Measurements from ENCODE around the gene LMTK3. TPM values are rescaled to one million over a fixed set of nuclear protein-coding genes. Genes with fewer than 3 reads are reported as not detected.

Gene LMTK3
- total and polyA plus RNA-seq, 7 experiments from 2014 or later, result 0.03 to 21.4 (median 16.6) TPM; not detected in 1

GRCh38 chr19:48454150-48454730 is 57.4 kb downstream of the LMTK3 start:
- intact Hi-C loops (cut with micrococcal nuclease), result no loop called here
- H3K9me3 ChIP-seq (ENCODE audit: control insufficient read depth in 2 of 3, low read length in 3 of 3), result no peaks in the 10 kb centered on the region
- H3K27ac Mint-ChIP-seq, result peak overlapping the region in 1 of 9 donors; percentile 46

GRCh38 chr19:48452289-48453190 is 59.1 kb downstream of the LMTK3 start:
- no peaks in the 10 kb centered on the region for H3K4me1 ChIP-seq (ENCODE audit: control insufficient read depth in 2 of 2, insufficient read depth in 2 of 2, low read length in 2 of 2)
- H3K27ac ChIP-seq (ENCODE audit: low read depth, low read length), result no peak overlapping the region
- no peak for ATAC-seq
- Mint-ChIP-seq H3K36me3 (peaks cover 12 to 31% (median 15%) of the 10 kb centered on the region in 5 donors), H3K4me1 (peaks cover 16 to 23% (median 17%) of the 10 kb centered on the region in 7 donors), H3K27me3 (no peaks in the 10 kb centered on the region), H3K4me3 (no peak overlapping the region), H3K27ac (no peak overlapping the region), H3K9me3 (no peaks in the 10 kb centered on the region)
- intact Hi-C loops (cut with micrococcal nuclease), result no loop called here
- DNase-seq, result no peak
- no peaks in the 10 kb centered on the region for H3K9me3 ChIP-seq (ENCODE audit: control insufficient read depth in 2 of 3, low read length in 3 of 3)
- CTCF ChIA-PET, result no interaction called here
- no peak overlapping the region for H3K4me3 ChIP-seq (ENCODE audit: low read length)
- H3K36me3 ChIP-seq (ENCODE audit: control insufficient read depth in 2 of 3, insufficient read depth in 3 of 3, low read length in 3 of 3), result peaks cover 9 to 91% (median 23%) of the 10 kb centered on the region in 3 experiments
- no peaks in the 10 kb centered on the region for H3K27me3 ChIP-seq (ENCODE audit: control insufficient read depth in 2 of 2, insufficient read depth in 2 of 2, low read length in 2 of 2)
- POLR2A ChIA-PET, result no interaction called here

More at GRCh38 chr19:48454150-48454730, 57.4 kb downstream of the LMTK3 start:
- Histone ChIP-seq H3K27me3 (ENCODE audit: control insufficient read depth in 2 of 2, insufficient read depth in 2 of 2, low read length in 2 of 2) (no peaks in the 10 kb centered on the region), H3K36me3 (ENCODE audit: control insufficient read depth in 2 of 3, insufficient read depth in 3 of 3, low read length in 3 of 3) (peaks cover 7 to 75% (median 14%) of the 10 kb centered on the region in 3 experiments), H3K4me3 (ENCODE audit: low read length) (no peak overlapping the region), H3K4me1 (ENCODE audit: control insufficient read depth in 2 of 2, insufficient read depth in 2 of 2, low read length in 2 of 2) (no peaks in the 10 kb centered on the region), H3K27ac (ENCODE audit: low read depth, low read length) (no peak overlapping the region)
- CTCF ChIA-PET, result no interaction called here
- DNase-seq (no peak), ATAC-seq (no peak)
- Mint-ChIP-seq H3K4me3 (no peak overlapping the region), H3K36me3 (peaks cover 4 to 18% (median 6%) of the 10 kb centered on the region in 5 donors), H3K27me3 (no peaks in the 10 kb centered on the region), H3K4me1 (peaks cover 4 to 11% (median 7%) of the 10 kb centered on the region in 7 donors), H3K9me3 (no peaks in the 10 kb centered on the region)
- POLR2A ChIA-PET, result no interaction called here

- no peaks in the 10 kb centered on the region for H3K27me3 Mint-ChIP-seq
- no peaks in the 10 kb centered on the region for H3K9me3 ChIP-seq (ENCODE audit: control insufficient read depth in 2 of 3, low read length in 3 of 3)
- H3K36me3 ChIP-seq (ENCODE audit: control insufficient read depth in 2 of 3, insufficient read depth in 3 of 3, low read length in 3 of 3), result peaks cover 13 to 92% (median 26%) of the 10 kb centered on the region in 3 experiments
- DNase-seq, result no peak
- peaks cover under 1 to 1% of the 10 kb centered on the region in 2 donors for H3K4me1 ChIP-seq (ENCODE audit: control insufficient read depth in 2 of 2, insufficient read depth in 2 of 2, low read length in 2 of 2)
- H3K4me3 Mint-ChIP-seq, result no peak overlapping the region
- H3K27me3 ChIP-seq (ENCODE audit: control insufficient read depth in 2 of 2, insufficient read depth in 2 of 2, low read length in 2 of 2), result no peaks in the 10 kb centered on the region
- H3K27ac ChIP-seq (ENCODE audit: low read depth, low read length), result no peak overlapping the region
- H3K36me3 Mint-ChIP-seq, result peaks cover 12 to 34% (median 16%) of the 10 kb centered on the region in 5 donors
- peaks cover 17 to 27% (median 19%) of the 10 kb centered on the region in 7 donors for H3K4me1 Mint-ChIP-seq
- intact Hi-C loops (cut with micrococcal nuclease), result no loop called here
- ChIA-PET CTCF (interaction anchor here (0.6 kb wide), 1 partner anchor 368 kb away, joined by 4 read pairs; no protein-coding TSS in a partner anchor), POLR2A (no interaction called here)
- no peak overlapping the region for H3K27ac Mint-ChIP-seq
- no peak overlapping the region for H3K4me3 ChIP-seq (ENCODE audit: low read length)
- no peaks in the 10 kb centered on the region for H3K9me3 Mint-ChIP-seq
- ATAC-seq, result no peak
Observed at GRCh38 chr19:48451624-48452023, 60.0 kb downstream of the LMTK3 start.

- Mint-ChIP-seq H3K4me1 (peaks cover 17 to 34% (median 22%) of the 10 kb centered on the region in 7 donors), H3K27me3 (peaks cover 0 to under 1% (median 0%) of the 10 kb centered on the region in 5 donors), H3K4me3 (no peak overlapping the region), H3K9me3 (no peaks in the 10 kb centered on the region), H3K27ac (no peak overlapping the region), H3K36me3 (peaks cover 12 to 34% (median 16%) of the 10 kb centered on the region in 5 donors)
- H3K27me3 ChIP-seq (ENCODE audit: control insufficient read depth in 2 of 2, insufficient read depth in 2 of 2, low read length in 2 of 2), result no peaks in the 10 kb centered on the region
- CTCF ChIA-PET, result interaction anchor here (0.6 kb wide), 1 partner anchor 63 kb away, joined by 3 read pairs; no protein-coding TSS in a partner anchor
- DNase-seq (no peak), ATAC-seq (no peak)
- intact Hi-C loops (cut with micrococcal nuclease), result no loop called here
- peaks cover 6% of the 10 kb centered on the region in 2 donors for H3K4me1 ChIP-seq (ENCODE audit: control insufficient read depth in 2 of 2, insufficient read depth in 2 of 2, low read length in 2 of 2)
- no peak overlapping the region for H3K27ac ChIP-seq (ENCODE audit: low read depth, low read length)
- H3K36me3 ChIP-seq (ENCODE audit: control insufficient read depth in 2 of 3, insufficient read depth in 3 of 3, low read length in 3 of 3), result peaks cover 13 to 87% (median 26%) of the 10 kb centered on the region in 3 experiments
- H3K9me3 ChIP-seq (ENCODE audit: control insufficient read depth in 2 of 3, low read length in 3 of 3), result no peaks in the 10 kb centered on the region
- POLR2A ChIA-PET, result no interaction called here
- no peak overlapping the region for H3K4me3 ChIP-seq (ENCODE audit: low read length)
Observed at GRCh38 chr19:48450863-48451262, 60.8 kb downstream of the LMTK3 start.

GRCh38 chr19:48450441-48450840 is 61.2 kb downstream of the LMTK3 start:
- no peaks in the 10 kb centered on the region for H3K27me3 ChIP-seq (ENCODE audit: control insufficient read depth in 2 of 2, insufficient read depth in 2 of 2, low read length in 2 of 2)
- ATAC-seq (no peak), DNase-seq (no peak)
- no peak overlapping the region for H3K4me3 ChIP-seq (ENCODE audit: low read length)
- no peak overlapping the region for H3K27ac Mint-ChIP-seq
- H3K4me3 Mint-ChIP-seq, result no peak overlapping the region
- CTCF ChIA-PET, result no interaction called here
- peaks cover 6% of the 10 kb centered on the region in 2 donors for H3K4me1 ChIP-seq (ENCODE audit: control insufficient read depth in 2 of 2, insufficient read depth in 2 of 2, low read length in 2 of 2)
- H3K9me3 ChIP-seq (ENCODE audit: control insufficient read depth in 2 of 3, low read length in 3 of 3), result no peaks in the 10 kb centered on the region
- H3K27me3 Mint-ChIP-seq, result peaks cover 0 to 5% (median 0%) of the 10 kb centered on the region in 5 donors
- peaks cover 17 to 37% (median 25%) of the 10 kb centered on the region in 7 donors for H3K4me1 Mint-ChIP-seq
- POLR2A ChIA-PET, result no interaction called here
- no peak overlapping the region for H3K27ac ChIP-seq (ENCODE audit: low read depth, low read length)
- no peaks in the 10 kb centered on the region for H3K9me3 Mint-ChIP-seq
- H3K36me3 Mint-ChIP-seq, result peaks cover 12 to 34% (median 18%) of the 10 kb centered on the region in 5 donors
- intact Hi-C loops (cut with micrococcal nuclease), result no loop called here
- peaks cover 13 to 84% (median 26%) of the 10 kb centered on the region in 3 experiments for H3K36me3 ChIP-seq (ENCODE audit: control insufficient read depth in 2 of 3, insufficient read depth in 3 of 3, low read length in 3 of 3)

GRCh38 chr19:48448563-48448962 is 63.1 kb downstream of the LMTK3 start:
- H3K4me1 Mint-ChIP-seq, result peaks cover 19 to 44% (median 34%) of the 10 kb centered on the region in 7 donors
- H3K4me3 Mint-ChIP-seq, result peak overlapping the region in 2 of 10 donors; percentile 32 to 52
- H3K36me3 ChIP-seq (ENCODE audit: control insufficient read depth in 2 of 3, insufficient read depth in 3 of 3, low read length in 3 of 3), result peaks cover 13 to 67% (median 26%) of the 10 kb centered on the region in 3 experiments
- no peak overlapping the region for H3K4me3 ChIP-seq (ENCODE audit: low read length)
- no peak overlapping the region for H3K27ac Mint-ChIP-seq
- H3K27me3 ChIP-seq (ENCODE audit: control insufficient read depth in 2 of 2, insufficient read depth in 2 of 2, low read length in 2 of 2), result no peaks in the 10 kb centered on the region
- ChIA-PET CTCF (no interaction called here), POLR2A (no interaction called here)
- no peaks in the 10 kb centered on the region for H3K9me3 Mint-ChIP-seq
- ATAC-seq, result no peak
- intact Hi-C loops (cut with micrococcal nuclease), result loop anchor here in 1 of 2 donors (5.0 kb wide), 1 partner anchor 34 kb away; no protein-coding TSS in a partner anchor
- DNase-seq, result no peak
- no peak overlapping the region for H3K27ac ChIP-seq (ENCODE audit: low read depth, low read length)
- peaks cover 8 to 27% (median 18%) of the 10 kb centered on the region in 5 donors for H3K36me3 Mint-ChIP-seq
- no peaks in the 10 kb centered on the region for H3K9me3 ChIP-seq (ENCODE audit: control insufficient read depth in 2 of 3, low read length in 3 of 3)
- peaks cover 0 to 18% (median 11%) of the 10 kb centered on the region in 5 donors for H3K27me3 Mint-ChIP-seq
- peaks cover 20 to 22% of the 10 kb centered on the region in 2 donors for H3K4me1 ChIP-seq (ENCODE audit: control insufficient read depth in 2 of 2, insufficient read depth in 2 of 2, low read length in 2 of 2)
